22Rv1 (cell line): Measurements from ENCODE around the gene KIR3DL1.
"Not testable (repeated sequence)": the region's sequence is repeated elsewhere in the genome, so short reads cannot be mapped to it uniquely, and the experiment has no call there.

ENCODE experiments used
- H3K27ac ChIP-seq: fragments of 450-650 bp; 2 replicates; pipeline ENCODE4 v1.5.1; 2017
- ZFX ChIP-seq: fragments of 450-650 bp; IDR thresholded peaks from 2 replicates; pipeline ENCODE4 v1.6.1; 2017; ENCODE audit warnings: antibody characterized with exemption, borderline replicate concordance
- TF ChIP-seq, protein P1 (sequence below): fragments of 450-650 bp; IDR thresholded peaks from 2 replicates; pipeline ENCODE4 v1.5.1; 2017; ENCODE audit warnings: mild to moderate bottlenecking

Gene KIR3DL1

DNA sequence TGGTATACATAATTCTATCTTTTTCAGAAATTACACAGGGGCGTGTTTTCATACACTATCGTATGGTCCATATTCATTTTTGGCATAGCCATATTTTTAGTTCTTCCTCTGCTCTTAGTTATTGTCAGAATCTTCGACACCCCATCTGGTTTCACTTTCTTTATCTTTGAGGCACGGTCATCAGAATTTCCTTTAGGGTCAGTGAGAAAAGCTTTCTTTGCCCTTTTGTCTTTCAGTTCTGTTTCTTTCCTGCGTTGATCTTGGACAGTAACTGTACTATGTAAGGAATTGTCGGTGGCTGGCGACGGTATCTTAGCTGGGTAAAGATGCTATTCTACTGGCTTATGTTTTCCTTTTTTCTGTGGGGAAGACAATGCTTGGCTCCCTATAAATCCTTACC lies 23.5 kb upstream of the KIR3DL1 start:
- TF ChIP-seq, protein P1, sequence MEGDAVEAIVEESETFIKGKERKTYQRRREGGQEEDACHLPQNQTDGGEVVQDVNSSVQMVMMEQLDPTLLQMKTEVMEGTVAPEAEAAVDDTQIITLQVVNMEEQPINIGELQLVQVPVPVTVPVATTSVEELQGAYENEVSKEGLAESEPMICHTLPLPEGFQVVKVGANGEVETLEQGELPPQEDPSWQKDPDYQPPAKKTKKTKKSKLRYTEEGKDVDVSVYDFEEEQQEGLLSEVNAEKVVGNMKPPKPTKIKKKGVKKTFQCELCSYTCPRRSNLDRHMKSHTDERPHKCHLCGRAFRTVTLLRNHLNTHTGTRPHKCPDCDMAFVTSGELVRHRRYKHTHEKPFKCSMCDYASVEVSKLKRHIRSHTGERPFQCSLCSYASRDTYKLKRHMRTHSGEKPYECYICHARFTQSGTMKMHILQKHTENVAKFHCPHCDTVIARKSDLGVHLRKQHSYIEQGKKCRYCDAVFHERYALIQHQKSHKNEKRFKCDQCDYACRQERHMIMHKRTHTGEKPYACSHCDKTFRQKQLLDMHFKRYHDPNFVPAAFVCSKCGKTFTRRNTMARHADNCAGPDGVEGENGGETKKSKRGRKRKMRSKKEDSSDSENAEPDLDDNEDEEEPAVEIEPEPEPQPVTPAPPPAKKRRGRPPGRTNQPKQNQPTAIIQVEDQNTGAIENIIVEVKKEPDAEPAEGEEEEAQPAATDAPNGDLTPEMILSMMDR: no peak
- no peak for TF ChIP-seq ZFX
- no peak overlapping the region for H3K27ac ChIP-seq

DNA sequence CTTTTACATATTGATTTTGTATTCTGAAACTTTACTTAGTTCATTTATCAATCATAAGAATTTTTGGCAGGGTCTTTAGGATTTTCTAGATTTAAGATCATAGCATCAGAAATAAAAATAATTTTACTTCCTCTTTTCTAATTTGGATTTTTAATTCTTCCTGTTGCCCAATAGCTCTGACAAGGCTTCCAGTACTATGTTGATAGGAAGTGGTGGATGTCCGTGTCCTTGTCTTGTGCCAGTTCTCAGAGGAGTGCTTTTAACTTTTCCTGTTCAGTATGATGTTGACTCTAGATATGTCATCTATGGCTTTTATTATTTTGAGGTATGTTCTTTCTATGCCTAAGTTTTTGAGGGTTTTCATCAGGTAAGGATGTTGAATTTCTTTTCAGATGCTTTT lies 20.5 kb upstream of the KIR3DL1 start:
- no peak for TF ChIP-seq ZFX
- TF ChIP-seq, protein P1: no peak
- no peak overlapping the region for H3K27ac ChIP-seq

DNA sequence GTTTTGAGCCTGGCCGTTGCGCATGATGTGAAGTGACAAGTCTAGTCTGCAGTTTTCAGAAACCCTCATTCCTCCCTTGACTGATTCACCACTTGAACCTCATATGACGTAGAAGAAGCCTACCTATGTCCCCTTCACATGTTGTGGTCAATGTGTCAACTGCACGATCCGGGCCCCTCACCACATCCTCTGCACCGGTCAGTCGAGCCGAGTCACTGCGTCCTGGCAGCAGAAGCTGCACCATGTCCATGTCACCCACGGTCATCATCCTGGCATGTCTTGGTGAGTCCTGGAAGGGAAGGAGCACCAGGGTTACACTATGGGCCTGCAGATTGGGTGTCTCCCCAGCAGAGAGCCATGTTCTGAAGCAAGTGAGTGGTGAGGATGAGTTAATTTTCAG lies 12.9 kb upstream of the KIR3DL1 start, which contains the start of gene KIR2DL4:
TSS of gene KIR2DL4 (plus strand) at position 201 of the 400 bp plus-strand sequence. CDS start at position 243, 42 bp downstream.
- TF ChIP-seq ZFX: no peak
- TF ChIP-seq, protein P1: no peak
- no peak within 1 kb of the TSS for H3K27ac ChIP-seq

DNA sequence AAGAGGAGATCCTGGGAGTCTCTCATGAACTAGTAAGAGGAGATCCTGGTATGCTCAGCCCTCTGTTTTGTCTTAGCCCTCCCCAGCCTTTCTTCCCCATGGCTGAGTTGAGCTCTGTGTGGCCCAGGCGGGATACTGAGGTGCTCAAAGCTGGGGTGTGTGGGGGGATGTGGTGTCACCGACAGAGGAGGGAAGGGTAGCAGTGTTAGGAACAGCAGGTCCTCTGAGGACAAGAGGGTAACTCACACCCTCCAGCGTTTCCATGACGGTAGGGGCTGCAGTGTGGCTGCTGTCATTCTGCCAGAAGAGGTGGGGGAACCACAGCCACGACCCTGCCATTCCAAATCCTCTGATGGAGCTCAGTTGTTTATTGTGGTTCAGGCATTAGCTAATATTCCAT lies 12.2 kb upstream of the KIR3DL1 start:
- TF ChIP-seq, protein P1: no peak
- no peak for TF ChIP-seq ZFX
- H3K27ac ChIP-seq: no peak overlapping the region

DNA sequence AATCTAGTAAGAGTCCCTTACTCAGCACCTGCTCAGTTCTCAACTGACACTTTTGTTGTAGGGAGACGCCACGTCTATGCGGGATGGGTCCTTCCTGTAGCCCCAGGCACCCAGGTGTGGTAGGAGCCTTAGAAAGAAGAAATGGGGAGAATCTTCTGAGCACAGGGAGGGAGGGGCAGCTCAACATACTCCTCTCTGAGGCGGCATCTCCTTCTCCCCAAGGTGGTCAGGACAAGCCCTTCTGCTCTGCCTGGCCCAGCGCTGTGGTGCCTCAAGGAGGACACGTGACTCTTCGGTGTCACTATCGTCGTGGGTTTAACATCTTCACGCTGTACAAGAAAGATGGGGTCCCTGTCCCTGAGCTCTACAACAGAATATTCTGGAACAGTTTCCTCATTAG lies 11.7 kb upstream of the KIR3DL1 start:
- TF ChIP-seq, protein P1: no peak
- TF ChIP-seq ZFX: no peak
- H3K27ac ChIP-seq: no peak overlapping the region

DNA sequence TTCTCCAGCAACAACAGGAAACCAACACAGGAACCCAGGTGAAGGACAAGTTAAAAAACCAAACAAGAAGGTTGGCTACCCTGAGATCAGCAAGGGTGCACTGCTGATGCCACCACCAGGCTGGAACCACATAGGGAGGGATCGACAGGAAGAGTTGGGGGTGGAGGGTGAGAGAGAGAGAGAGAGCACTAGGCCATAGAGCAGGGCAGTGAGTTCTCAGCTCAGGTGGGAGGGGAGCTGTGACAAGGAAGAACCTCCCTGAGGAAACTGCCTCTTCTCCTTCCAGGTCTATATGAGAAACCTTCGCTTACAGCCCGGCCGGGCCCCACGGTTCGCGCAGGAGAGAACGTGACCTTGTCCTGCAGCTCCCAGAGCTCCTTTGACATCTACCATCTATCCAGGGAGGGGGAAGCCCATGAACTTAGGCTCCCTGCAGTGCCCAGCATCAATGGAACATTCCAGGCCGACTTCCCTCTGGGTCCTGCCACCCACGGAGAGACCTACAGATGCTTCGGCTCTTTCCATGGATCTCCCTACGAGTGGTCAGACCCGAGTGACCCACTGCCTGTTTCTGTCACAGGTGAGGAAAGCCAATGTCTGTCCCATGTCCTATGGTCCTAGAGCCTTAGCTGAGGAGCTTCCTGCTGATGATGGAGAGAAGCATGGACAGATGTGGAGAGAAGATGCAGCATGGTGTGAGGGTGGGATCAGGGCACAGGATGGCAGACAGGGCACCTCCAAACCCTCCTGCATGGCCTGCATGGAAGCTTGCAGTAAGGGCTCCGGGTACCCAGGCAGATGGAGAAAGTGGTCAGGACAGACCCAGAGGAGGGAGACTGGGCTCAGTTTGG lies 10.4 kb upstream of the KIR3DL1 start:
- H3K27ac ChIP-seq: no peak overlapping the region
- TF ChIP-seq ZFX: no peak
- TF ChIP-seq, protein P1: no peak

DNA sequence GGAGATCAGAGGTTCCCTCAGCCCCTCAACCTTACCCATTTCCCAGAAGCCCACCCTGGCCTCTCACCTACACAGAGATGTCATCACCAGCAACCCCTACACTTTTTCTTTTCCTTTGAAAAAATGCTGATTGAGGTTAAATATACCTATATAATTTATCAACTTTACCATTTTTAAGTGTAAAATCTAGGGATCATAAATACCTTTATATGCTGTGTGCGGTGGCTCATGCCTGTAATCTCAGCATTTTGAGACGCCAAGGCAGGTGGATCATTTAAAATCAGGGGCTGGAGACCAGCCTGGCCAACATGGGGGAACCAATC lies 9.8 kb upstream of the KIR3DL1 start:
- no peak overlapping the region for H3K27ac ChIP-seq
- no peak for TF ChIP-seq ZFX
- TF ChIP-seq, protein P1: no peak

DNA sequence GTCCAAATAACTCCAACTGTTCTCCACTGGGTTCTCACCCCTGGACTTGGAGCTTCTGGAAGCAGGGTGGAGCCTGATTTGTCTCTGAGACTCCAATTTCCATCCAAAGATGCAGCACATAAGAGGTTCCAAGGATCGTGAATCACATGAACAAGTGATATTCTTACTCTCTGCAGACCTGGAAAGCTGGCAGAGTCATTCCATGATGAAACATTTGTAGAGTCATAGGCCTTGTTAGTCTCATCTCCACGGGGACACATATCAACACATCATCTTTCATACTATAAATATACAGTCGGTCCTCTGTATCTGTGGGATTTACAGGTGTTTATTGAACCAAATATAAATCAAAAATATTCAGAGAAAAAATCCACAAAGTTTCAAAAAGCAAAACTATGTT lies 1.7 kb upstream of the KIR3DL1 start:
- H3K27ac ChIP-seq: not testable (repeated sequence)
